ENCODE data around the gene TMIE.

Gene TMIE

DNA sequence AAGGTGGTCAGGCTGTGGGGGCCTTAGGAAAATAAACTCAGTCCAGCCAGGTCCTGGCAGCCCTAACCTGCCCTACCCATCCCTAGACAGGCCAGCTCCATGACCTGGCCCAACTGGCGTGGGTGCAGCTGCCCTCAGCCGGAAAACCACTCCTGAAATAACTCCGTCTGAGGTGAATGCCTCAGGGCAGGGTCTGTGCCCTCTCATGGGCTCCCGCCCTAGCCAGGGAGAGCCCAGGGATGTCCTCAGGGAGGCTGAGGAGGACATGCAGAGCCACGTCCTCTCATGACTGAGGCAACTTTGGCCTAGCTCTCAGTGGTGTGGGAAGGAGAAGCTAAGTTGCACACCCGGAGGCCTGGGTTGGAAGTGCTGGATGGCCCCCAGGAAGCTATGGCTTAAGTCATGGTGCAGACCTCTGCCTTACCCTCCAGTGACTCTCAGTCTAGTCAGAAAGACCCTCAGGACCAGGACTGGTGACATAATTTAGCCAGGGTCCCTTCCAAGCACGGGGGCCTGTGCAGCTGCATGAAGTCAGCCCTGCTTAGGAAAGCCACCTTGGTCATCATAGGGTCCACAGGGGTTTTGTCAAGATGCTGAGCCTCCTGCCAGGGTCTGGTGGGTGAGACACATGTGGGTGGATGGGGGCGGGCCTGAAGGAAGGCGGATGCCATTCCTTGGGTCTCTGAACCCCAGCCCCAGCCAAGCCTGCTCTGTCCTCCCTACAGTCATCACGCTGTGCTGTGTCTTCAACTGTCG, 7.4 kb downstream of the TMIE start:
- no peaks in the 10 kb centered on the region for H3K79me2 ChIP-seq (ENCODE audit: low read length)
- H3K9ac ChIP-seq (ENCODE audit: low read length), result no peak overlapping the region
- no peaks in the 10 kb centered on the region for H3K9me3 ChIP-seq (ENCODE audit: insufficient read depth, low read length)
- no peak overlapping the region for H3K4me2 ChIP-seq (ENCODE audit: low read length)
- no peak for TF ChIP-seq EZH2phosphoT487 (IDR thresholded peaks at IDR 0.05; ENCODE audit: low read depth)
- TF ChIP-seq, protein P1, sequence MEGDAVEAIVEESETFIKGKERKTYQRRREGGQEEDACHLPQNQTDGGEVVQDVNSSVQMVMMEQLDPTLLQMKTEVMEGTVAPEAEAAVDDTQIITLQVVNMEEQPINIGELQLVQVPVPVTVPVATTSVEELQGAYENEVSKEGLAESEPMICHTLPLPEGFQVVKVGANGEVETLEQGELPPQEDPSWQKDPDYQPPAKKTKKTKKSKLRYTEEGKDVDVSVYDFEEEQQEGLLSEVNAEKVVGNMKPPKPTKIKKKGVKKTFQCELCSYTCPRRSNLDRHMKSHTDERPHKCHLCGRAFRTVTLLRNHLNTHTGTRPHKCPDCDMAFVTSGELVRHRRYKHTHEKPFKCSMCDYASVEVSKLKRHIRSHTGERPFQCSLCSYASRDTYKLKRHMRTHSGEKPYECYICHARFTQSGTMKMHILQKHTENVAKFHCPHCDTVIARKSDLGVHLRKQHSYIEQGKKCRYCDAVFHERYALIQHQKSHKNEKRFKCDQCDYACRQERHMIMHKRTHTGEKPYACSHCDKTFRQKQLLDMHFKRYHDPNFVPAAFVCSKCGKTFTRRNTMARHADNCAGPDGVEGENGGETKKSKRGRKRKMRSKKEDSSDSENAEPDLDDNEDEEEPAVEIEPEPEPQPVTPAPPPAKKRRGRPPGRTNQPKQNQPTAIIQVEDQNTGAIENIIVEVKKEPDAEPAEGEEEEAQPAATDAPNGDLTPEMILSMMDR (IDR thresholded peaks at IDR 0.05; ENCODE audit: low read depth, low read length), result no peak
- H3K4me1 ChIP-seq (ENCODE audit: low read length), result peaks cover 1% of the 10 kb centered on the region; the same call in 1 of the 2 replicates
- no peak overlapping the region for H3K4me3 ChIP-seq (ENCODE audit: low read length)
- no peak overlapping the region for H3K27ac ChIP-seq (ENCODE audit: low read length)
- no peaks in the 10 kb centered on the region for H3K27me3 ChIP-seq (ENCODE audit: low read depth, low read length)
- no peak overlapping the region for H2AFZ ChIP-seq (ENCODE audit: low read depth, low read length)
- H4K20me1 ChIP-seq (ENCODE audit: insufficient read depth, low read length), result peaks cover 28% of the 10 kb centered on the region
- peaks cover 29% of the 10 kb centered on the region for H3K36me3 ChIP-seq (replicated peaks; ENCODE audit: low read depth, low read length)

DNA sequence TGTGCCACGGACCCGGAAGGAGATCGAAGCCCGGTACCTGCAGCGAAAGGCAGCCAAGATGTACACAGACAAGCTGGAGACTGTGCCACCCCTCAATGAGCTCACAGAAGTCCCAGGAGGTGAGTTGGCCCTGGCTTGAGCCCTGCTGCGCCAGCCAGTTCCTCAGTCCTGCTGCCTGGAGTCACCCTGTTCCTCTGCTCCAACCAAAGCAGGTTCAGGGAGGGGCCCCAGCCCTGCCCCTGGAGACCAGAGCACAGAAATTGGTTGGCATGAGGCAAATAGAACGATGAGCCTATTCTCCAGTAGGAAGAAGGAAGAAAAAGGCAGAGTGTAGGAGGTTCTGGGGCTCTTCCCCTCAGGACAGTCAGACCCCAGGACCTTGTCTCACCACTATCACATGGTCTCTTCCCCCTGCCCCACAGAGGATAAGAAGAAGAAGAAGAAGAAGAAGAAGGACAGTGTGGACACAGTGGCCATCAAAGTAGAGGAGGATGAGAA, 8.0 kb downstream of the TMIE start:
- no peak overlapping the region for H2AFZ ChIP-seq (ENCODE audit: low read depth, low read length)
- peaks cover 21% of the 10 kb centered on the region for H4K20me1 ChIP-seq (ENCODE audit: insufficient read depth, low read length)
- H3K4me3 ChIP-seq (ENCODE audit: low read length), result no peak overlapping the region
- H3K27me3 ChIP-seq (ENCODE audit: low read depth, low read length), result no peaks in the 10 kb centered on the region
- H3K4me2 ChIP-seq (ENCODE audit: low read length), result no peak overlapping the region
- no peaks in the 10 kb centered on the region for H3K79me2 ChIP-seq (ENCODE audit: low read length)
- TF ChIP-seq EZH2phosphoT487 (IDR thresholded peaks at IDR 0.05; ENCODE audit: low read depth), result no peak
- TF ChIP-seq, protein P1 (IDR thresholded peaks at IDR 0.05; ENCODE audit: low read depth, low read length), result no peak
- peaks cover 29% of the 10 kb centered on the region for H3K36me3 ChIP-seq (replicated peaks; ENCODE audit: low read depth, low read length)
- H3K9ac ChIP-seq (ENCODE audit: low read length), result no peak overlapping the region
- H3K9me3 ChIP-seq (ENCODE audit: insufficient read depth, low read length), result no peaks in the 10 kb centered on the region
- H3K4me1 ChIP-seq (ENCODE audit: low read length), result peaks cover 7% of the 10 kb centered on the region
- H3K27ac ChIP-seq (ENCODE audit: low read length), result no peak overlapping the region

DNA sequence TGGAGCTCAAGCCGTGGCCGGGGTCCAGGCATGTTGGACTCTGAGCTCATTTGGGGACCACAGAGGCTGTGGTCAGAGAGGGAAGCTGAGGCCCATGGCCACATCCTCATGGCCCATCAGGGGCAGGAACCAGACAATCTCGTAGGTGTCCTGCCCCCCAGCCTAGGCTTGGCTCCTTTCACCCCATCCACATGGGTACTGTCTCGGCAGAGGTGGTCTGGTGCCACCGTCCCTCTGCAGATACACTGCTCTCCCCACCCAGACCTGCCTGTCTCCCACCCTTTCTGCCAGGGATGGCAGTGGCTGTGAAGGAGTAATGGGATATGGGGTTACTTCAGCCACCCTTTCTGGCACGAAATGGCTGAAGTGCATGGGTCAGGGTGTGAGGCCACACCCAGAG, 8.5 kb downstream of the TMIE start:
- no peak overlapping the region for H3K4me3 ChIP-seq (ENCODE audit: low read length)
- H3K9me3 ChIP-seq (ENCODE audit: insufficient read depth, low read length), result no peaks in the 10 kb centered on the region

DNA sequence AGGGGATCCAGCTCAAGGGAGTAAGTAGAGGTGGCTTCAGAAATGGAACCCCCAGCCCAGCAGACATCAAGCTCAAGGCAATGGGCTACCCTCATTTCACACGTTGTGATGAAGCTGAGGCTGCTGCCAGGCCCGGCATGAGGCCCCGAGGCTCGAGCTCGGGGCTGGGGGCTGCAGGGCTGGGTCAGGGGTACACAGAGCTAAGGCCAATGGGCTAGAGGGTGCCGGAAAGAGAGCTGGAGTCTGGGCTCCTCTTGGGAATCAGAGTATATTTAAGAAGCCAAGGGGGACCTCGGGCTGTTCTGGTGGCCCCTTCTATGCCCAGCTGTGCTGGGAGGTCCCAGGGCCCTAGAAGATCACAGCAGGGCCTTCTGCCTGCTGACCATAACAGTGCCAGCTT, 9.0 kb downstream of the TMIE start:
- H2AFZ ChIP-seq (ENCODE audit: low read depth, low read length), result no peak overlapping the region

More for the DNA sequence above, 8.5 kb downstream of the TMIE start:
- no peak for TF ChIP-seq EZH2phosphoT487 (IDR thresholded peaks at IDR 0.05; ENCODE audit: low read depth)
- TF ChIP-seq, protein P1 (IDR thresholded peaks at IDR 0.05; ENCODE audit: low read depth, low read length), result no peak
- H3K27me3 ChIP-seq (ENCODE audit: low read depth, low read length), result no peaks in the 10 kb centered on the region
- peaks cover 19% of the 10 kb centered on the region for H4K20me1 ChIP-seq (ENCODE audit: insufficient read depth, low read length)
- no peaks in the 10 kb centered on the region for H3K79me2 ChIP-seq (ENCODE audit: low read length)
- no peak overlapping the region for H3K9ac ChIP-seq (ENCODE audit: low read length)
- H3K4me1 ChIP-seq (ENCODE audit: low read length), result peaks cover 11% of the 10 kb centered on the region
- H3K4me2 ChIP-seq (ENCODE audit: low read length), result no peak overlapping the region
- H3K36me3 ChIP-seq (replicated peaks; ENCODE audit: low read depth, low read length), result peaks cover 29% of the 10 kb centered on the region
- no peak overlapping the region for H2AFZ ChIP-seq (ENCODE audit: low read depth, low read length)
- H3K27ac ChIP-seq (ENCODE audit: low read length), result no peak overlapping the region

More for the DNA sequence above, 9.0 kb downstream of the TMIE start:
- Histone ChIP-seq H4K20me1 (ENCODE audit: insufficient read depth, low read length) (peaks cover 15% of the 10 kb centered on the region), H3K4me3 (ENCODE audit: low read length) (no peak overlapping the region), H3K4me2 (ENCODE audit: low read length) (no peak overlapping the region), H3K4me1 (ENCODE audit: low read length) (peaks cover 11% of the 10 kb centered on the region), H3K27me3 (ENCODE audit: low read depth, low read length) (no peaks in the 10 kb centered on the region), H3K9ac (ENCODE audit: low read length) (no peak overlapping the region), H3K27ac (ENCODE audit: low read length) (no peak overlapping the region), H3K36me3 (replicated peaks; ENCODE audit: low read depth, low read length) (peaks cover 29% of the 10 kb centered on the region), H3K9me3 (ENCODE audit: insufficient read depth, low read length) (no peaks in the 10 kb centered on the region), H3K79me2 (ENCODE audit: low read length) (no peaks in the 10 kb centered on the region)
- TF ChIP-seq, protein P1 (IDR thresholded peaks at IDR 0.05; ENCODE audit: low read depth, low read length), result no peak
- no peak for TF ChIP-seq EZH2phosphoT487 (IDR thresholded peaks at IDR 0.05; ENCODE audit: low read depth)
